HepG2 (cell line): Measurements from ENCODE around the gene MEAK7. TPM values are rescaled to one million over a fixed set of nuclear protein-coding genes. Genes with fewer than 3 reads are reported as not detected.

Experiments used
- ELF1 ChIP-seq: sonication (generic); formaldehyde crosslinking; IDR thresholded peaks from 2 replicates; pipeline ENCODE4 v1.4.0; 2020; ENCODE audit warnings: missing genetic modification reagents
- ETV5 ChIP-seq: IDR thresholded peaks from 2 replicates; pipeline ENCODE4 v1.6.1; 2018; ENCODE audit warnings: missing biosample characterization, missing genetic modification reagents, inconsistent platforms, borderline replicate concordance
- KDM6A ChIP-seq: IDR thresholded peaks from 2 replicates; pipeline ENCODE4 v1.6.1; 2016; ENCODE audit warnings: low read depth
- TGIF2 ChIP-seq: IDR thresholded peaks from 2 replicates; pipeline ENCODE4 v1.6.1; 2016; ENCODE audit warnings: control low read depth, missing compliant biosample characterization
- ZBTB7A ChIP-seq: sonication (generic); formaldehyde crosslinking; IDR thresholded peaks from 2 replicates; pipeline ENCODE4 v1.8.0; 2022; ENCODE audit warnings: mild to moderate bottlenecking, missing genetic modification reagents
- ZMAT3 ChIP-seq: sonication (generic); formaldehyde crosslinking; conservative IDR thresholded peaks from 2 replicates; pipeline ENCODE4 v1.7.0; 2021; ENCODE audit warnings: missing genetic modification reagents
- ZNF263 ChIP-seq: sonication (generic); formaldehyde crosslinking; IDR thresholded peaks from 2 replicates; pipeline ENCODE4 v1.4.0; 2020; ENCODE audit warnings: missing genetic modification reagents
- ZNF33B ChIP-seq: sonication (generic); formaldehyde crosslinking; IDR thresholded peaks from 2 replicates; pipeline ENCODE4 v1.5.1; 2020; ENCODE audit warnings: mild to moderate bottlenecking, missing genetic modification reagents
- ZNF441 ChIP-seq: sonication (generic); formaldehyde crosslinking; IDR thresholded peaks from 2 replicates; pipeline ENCODE4 v1.7.0; 2021; ENCODE audit warnings: missing genetic modification reagents, borderline replicate concordance
- ZNF546 ChIP-seq: sonication (generic); formaldehyde crosslinking; conservative IDR thresholded peaks from 2 replicates; pipeline ENCODE4 v1.8.1; 2023; ENCODE audit warnings: mild to moderate bottlenecking, missing genetic modification reagents
- ZNF562 ChIP-seq: sonication (generic); formaldehyde crosslinking; IDR thresholded peaks from 2 replicates; pipeline ENCODE4 v1.8.0; 2022; ENCODE audit warnings: missing genetic modification reagents, borderline replicate concordance
- ZNF569 ChIP-seq: sonication (generic); formaldehyde crosslinking; IDR thresholded peaks from 2 replicates; pipeline ENCODE4 v1.5.0; 2020; ENCODE audit warnings: mild to moderate bottlenecking, missing genetic modification reagents, moderate library complexity, borderline replicate concordance
- ZSCAN9 ChIP-seq: IDR thresholded peaks from 2 replicates; pipeline ENCODE4 v1.6.1; 2016; ENCODE audit warnings: borderline replicate concordance
- polyA plus RNA-seq, 8 experiments: library from polyadenylated mRNA; depleted of rRNA in 3 of 8; stranded (reverse) in 7 of 8; unstranded in 1 of 8; fragments of >200 nt; fragmentation: Illumina TruSeq in 4 of 8; extraction: Trizol in 4 of 8; gene quantifications; 2 replicates each; pipeline versions ENCODE4 v1.2.1 to v1.2.3, GENCODE V29; 2011 to 2016; ENCODE audit warnings: low read depth in 4 of 8, missing spikeins in 1 of 8, mixed read lengths in 1 of 8; ENCODE audit not compliant: insufficient read depth in 1 of 8
- total RNA-seq, 5 experiments: library from RNA; depleted of rRNA; stranded (reverse); fragments of >200 nt; fragmentation: Illumina TruSeq; extraction: Trizol; gene quantifications; 2 replicates each; pipeline ENCODE4 v1.2.3, GENCODE V29; 2016; ENCODE audit warnings: low read depth in 1 of 5
- TF ChIP-seq, protein P1 (sequence below): sonication (generic); formaldehyde crosslinking; conservative IDR thresholded peaks from 2 replicates; pipeline ENCODE4 v1.8.0; 2022; ENCODE audit warnings: mild to moderate bottlenecking, moderate library complexity, missing genetic modification reagents
- TF ChIP-seq, protein P2 (sequence below): IDR thresholded peaks from 2 replicates; pipeline ENCODE4 v1.6.1; 2016; ENCODE audit warnings: missing compliant biosample characterization, missing genetic modification reagents, borderline replicate concordance
- TF ChIP-seq, protein P3 (sequence below): sonication (generic); formaldehyde crosslinking; IDR thresholded peaks from 2 replicates; pipeline ENCODE4 v1.5.1; 2020; ENCODE audit warnings: missing genetic modification reagents, mild to moderate bottlenecking, borderline replicate concordance
- TF ChIP-seq, protein P4 (sequence below): IDR thresholded peaks from 2 replicates; pipeline ENCODE4 v1.6.1; 2016; ENCODE audit warnings: low read depth, missing genetic modification reagents, missing compliant biosample characterization

The MEAK7 gene
- total and polyA plus RNA-seq, 2 of the 13 experiments (the other 11 are each of a cell fraction or from before 2014, with no cell fraction given), result 11.8 to 14.7 TPM

DNA sequence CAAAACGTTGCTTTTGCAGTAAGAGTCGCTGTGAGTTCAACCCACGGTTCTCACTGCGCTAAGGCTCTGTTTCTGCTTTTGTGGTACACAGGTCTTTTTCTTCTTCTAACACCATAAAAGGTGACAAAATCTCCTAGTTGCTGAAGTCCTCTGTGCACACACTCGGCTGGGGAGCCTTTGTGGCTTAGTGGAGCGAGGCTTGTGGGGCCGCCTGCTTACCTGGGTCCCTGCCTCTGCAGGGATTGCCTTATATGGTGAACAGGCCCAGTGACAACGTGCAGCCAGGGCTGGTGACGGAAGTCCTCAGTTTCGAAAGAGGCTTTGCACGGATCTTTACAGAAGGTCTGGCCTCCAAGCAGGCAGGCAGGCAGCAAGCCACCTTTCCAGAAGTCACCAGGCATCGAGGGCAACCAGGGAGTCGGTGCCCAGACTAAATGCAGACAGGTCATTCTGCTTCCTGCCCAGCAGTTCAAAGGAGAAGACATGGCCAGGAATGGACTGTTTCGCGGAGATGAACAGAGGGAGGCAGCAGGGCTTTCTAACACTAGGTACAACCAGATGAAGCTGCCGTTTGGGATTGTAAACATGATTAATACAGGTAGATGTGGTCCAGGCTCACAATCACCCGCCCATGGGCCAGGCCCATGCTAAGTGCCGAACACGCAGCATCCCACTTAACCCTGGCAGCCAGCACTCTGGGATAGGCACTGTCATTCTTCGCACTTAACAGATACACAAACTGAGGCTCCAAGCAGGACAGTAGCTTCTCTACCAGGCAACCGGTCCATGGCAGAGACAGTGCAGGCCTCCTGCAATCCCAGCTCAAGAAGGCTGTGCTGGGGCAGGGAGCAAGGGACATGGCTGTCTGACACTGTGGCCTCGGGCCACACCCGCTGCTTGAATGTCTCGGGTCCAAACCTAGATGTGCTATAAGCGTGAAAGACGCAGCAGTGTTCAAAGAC lies 10.7 kb upstream of the MEAK7 start (continued):
- TF ChIP-seq ZNF569 (CRISPR knock-in tag) (no peak; the same call in 1 of the 2 replicates), ZNF263 (CRISPR knock-in tag) (0 out of 2 replicates have a peak, but pooled peaks have one; percentile 37), ZNF562 (no peak), ZNF33B (CRISPR knock-in tag) (0 out of 2 replicates have a peak, but pooled peaks have one; percentile 27), ZNF546 (CRISPR knock-in tag) (0 out of 2 replicates have a peak, but pooled peaks have one; percentile 59), ZBTB7A (no peak), KDM6A (CRISPR knock-in tag) (no peak), ZNF441 (CRISPR knock-in tag) (peak; percentile 44; the same call in 1 of the 2 replicates), ZSCAN9 (CRISPR knock-in tag) (0 out of 2 replicates have a peak, but pooled peaks have one; percentile 21), TGIF2 (peak; percentile 73; the same call in 1 of the 2 replicates), ELF1 (peak; percentile 43; the same call in 1 of the 2 replicates), ETV5 (CRISPR knock-in tag) (peak; percentile 59), ZMAT3 (CRISPR knock-in tag) (no peak; the same call in 1 of the 2 replicates)
- TF ChIP-seq, protein P1, sequence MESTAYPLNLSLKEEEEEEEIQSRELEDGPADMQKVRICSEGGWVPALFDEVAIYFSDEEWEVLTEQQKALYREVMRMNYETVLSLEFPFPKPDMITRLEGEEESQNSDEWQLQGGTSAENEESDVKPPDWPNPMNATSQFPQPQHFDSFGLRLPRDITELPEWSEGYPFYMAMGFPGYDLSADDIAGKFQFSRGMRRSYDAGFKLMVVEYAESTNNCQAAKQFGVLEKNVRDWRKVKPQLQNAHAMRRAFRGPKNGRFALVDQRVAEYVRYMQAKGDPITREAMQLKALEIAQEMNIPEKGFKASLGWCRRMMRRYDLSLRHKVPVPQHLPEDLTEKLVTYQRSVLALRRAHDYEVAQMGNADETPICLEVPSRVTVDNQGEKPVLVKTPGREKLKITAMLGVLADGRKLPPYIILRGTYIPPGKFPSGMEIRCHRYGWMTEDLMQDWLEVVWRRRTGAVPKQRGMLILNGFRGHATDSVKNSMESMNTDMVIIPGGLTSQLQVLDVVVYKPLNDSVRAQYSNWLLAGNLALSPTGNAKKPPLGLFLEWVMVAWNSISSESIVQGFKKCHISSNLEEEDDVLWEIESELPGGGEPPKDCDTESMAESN (CRISPR knock-in tag), result no peak
- TF ChIP-seq, protein P2, sequence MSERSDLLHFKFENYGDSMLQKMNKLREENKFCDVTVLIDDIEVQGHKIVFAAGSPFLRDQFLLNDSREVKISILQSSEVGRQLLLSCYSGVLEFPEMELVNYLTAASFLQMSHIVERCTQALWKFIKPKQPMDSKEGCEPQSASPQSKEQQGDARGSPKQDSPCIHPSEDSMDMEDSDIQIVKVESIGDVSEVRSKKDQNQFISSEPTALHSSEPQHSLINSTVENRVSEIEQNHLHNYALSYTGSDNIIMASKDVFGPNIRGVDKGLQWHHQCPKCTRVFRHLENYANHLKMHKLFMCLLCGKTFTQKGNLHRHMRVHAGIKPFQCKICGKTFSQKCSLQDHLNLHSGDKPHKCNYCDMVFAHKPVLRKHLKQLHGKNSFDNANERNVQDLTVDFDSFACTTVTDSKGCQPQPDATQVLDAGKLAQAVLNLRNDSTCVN (CRISPR knock-in tag), result peak; percentile 42; the same call in 1 of the 2 replicates
- TF ChIP-seq, protein P3, sequence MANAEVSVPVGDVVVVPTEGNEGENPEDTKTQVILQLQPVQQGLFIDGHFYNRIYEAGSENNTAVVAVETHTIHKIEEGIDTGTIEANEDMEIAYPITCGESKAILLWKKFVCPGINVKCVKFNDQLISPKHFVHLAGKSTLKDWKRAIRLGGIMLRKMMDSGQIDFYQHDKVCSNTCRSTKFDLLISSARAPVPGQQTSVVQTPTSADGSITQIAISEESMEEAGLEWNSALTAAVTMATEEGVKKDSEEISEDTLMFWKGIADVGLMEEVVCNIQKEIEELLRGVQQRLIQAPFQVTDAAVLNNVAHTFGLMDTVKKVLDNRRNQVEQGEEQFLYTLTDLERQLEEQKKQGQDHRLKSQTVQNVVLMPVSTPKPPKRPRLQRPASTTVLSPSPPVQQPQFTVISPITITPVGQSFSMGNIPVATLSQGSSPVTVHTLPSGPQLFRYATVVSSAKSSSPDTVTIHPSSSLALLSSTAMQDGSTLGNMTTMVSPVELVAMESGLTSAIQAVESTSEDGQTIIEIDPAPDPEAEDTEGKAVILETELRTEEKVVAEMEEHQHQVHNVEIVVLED (CRISPR knock-in tag), result 0 out of 2 replicates have a peak, but pooled peaks have one; percentile 12
- TF ChIP-seq, protein P4, sequence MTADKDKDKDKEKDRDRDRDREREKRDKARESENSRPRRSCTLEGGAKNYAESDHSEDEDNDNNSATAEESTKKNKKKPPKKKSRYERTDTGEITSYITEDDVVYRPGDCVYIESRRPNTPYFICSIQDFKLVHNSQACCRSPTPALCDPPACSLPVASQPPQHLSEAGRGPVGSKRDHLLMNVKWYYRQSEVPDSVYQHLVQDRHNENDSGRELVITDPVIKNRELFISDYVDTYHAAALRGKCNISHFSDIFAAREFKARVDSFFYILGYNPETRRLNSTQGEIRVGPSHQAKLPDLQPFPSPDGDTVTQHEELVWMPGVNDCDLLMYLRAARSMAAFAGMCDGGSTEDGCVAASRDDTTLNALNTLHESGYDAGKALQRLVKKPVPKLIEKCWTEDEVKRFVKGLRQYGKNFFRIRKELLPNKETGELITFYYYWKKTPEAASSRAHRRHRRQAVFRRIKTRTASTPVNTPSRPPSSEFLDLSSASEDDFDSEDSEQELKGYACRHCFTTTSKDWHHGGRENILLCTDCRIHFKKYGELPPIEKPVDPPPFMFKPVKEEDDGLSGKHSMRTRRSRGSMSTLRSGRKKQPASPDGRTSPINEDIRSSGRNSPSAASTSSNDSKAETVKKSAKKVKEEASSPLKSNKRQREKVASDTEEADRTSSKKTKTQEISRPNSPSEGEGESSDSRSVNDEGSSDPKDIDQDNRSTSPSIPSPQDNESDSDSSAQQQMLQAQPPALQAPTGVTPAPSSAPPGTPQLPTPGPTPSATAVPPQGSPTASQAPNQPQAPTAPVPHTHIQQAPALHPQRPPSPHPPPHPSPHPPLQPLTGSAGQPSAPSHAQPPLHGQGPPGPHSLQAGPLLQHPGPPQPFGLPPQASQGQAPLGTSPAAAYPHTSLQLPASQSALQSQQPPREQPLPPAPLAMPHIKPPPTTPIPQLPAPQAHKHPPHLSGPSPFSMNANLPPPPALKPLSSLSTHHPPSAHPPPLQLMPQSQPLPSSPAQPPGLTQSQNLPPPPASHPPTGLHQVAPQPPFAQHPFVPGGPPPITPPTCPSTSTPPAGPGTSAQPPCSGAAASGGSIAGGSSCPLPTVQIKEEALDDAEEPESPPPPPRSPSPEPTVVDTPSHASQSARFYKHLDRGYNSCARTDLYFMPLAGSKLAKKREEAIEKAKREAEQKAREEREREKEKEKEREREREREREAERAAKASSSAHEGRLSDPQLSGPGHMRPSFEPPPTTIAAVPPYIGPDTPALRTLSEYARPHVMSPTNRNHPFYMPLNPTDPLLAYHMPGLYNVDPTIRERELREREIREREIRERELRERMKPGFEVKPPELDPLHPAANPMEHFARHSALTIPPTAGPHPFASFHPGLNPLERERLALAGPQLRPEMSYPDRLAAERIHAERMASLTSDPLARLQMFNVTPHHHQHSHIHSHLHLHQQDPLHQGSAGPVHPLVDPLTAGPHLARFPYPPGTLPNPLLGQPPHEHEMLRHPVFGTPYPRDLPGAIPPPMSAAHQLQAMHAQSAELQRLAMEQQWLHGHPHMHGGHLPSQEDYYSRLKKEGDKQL (CRISPR knock-in tag), result 0 out of 2 replicates have a peak, but pooled peaks have one; percentile 30
